AG10803 (cell line): Measurements from ENCODE around the gene SLC2A4.

Source experiments
- DNase-seq: peaks from one replicate; pipeline ENCODE4 v3.0.0; 2010; ENCODE audit warnings: low read depth
- H3K4me3 ChIP-seq: 2 replicates; pipeline ENCODE4 v1.5.1; 2011; ENCODE audit warnings: mild to moderate bottlenecking, low read length, control low read depth
- CTCF ChIP-seq: conservative IDR thresholded peaks from 2 replicates; pipeline ENCODE4 v1.5.1; 2011; ENCODE audit warnings: mild to moderate bottlenecking, low read length, control low read depth, inconsistent platforms

Gene SLC2A4

GRCh38 chr17:7256766-7257456 is 24.6 kb upstream of the SLC2A4 start:
- DNase-seq: no peak
- no peak for TF ChIP-seq CTCF

DNA sequence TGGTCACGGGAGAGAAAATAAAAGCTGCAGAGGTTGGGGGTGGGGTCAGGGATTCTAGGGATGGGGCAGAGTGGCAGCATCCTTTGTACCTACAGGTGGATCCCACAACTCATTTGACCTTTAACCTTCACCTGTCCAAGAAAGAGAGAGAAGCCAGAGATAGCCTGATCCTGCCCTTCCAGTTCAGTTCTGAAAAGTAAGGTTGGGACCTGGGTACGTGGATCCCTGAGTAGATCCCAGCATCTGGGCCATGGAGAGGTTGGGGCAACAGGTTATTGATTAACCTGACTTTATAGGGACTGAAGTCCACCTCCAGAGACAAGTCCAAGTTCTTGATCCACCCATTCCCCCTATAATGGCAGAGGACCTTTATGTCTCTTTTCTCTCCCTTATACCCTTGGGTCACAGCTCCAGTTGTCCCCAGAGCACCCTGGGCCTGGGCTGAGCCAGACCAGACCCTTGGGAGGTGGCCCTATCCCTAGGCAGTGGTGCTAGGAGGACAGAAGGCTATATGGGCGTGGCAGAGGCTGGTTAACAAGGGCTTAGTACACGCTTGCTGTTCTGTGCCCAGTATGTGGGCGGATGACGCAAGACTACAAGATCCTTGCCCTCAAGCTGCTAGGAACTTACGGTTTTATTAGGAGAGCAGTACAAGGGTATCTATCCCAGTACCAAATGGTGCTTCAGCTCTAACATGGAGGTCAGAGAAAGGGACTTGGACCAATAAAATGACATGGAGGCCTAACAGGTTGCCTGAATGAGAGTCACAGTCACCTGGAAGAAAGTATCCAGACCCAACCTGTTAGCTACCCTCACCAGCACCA is 22.6 kb upstream of the SLC2A4 start:
- no peak overlapping the region for H3K4me3 ChIP-seq
- TF ChIP-seq CTCF: no peak
- DNase-seq: peak; percentile 66

More at GRCh38 chr17:7256766-7257456, 24.6 kb upstream of the SLC2A4 start:
- no peak overlapping the region for H3K4me3 ChIP-seq

- H3K4me3 ChIP-seq: no peak overlapping the region
- no peak for DNase-seq
- no peak for TF ChIP-seq CTCF
Measured at GRCh38 chr17:7259555-7259889, 22.0 kb upstream of the SLC2A4 start.

- DNase-seq: no peak
- no peak for TF ChIP-seq CTCF
- H3K4me3 ChIP-seq: no peak overlapping the region
Measured at GRCh38 chr17:7260151-7260550, 21.4 kb upstream of the SLC2A4 start.

GRCh38 chr17:7260651-7261378 is 20.7 kb upstream of the SLC2A4 start:
- no peak for DNase-seq
- no peak for TF ChIP-seq CTCF
- peak overlapping the region; percentile 47 for H3K4me3 ChIP-seq

DNA sequence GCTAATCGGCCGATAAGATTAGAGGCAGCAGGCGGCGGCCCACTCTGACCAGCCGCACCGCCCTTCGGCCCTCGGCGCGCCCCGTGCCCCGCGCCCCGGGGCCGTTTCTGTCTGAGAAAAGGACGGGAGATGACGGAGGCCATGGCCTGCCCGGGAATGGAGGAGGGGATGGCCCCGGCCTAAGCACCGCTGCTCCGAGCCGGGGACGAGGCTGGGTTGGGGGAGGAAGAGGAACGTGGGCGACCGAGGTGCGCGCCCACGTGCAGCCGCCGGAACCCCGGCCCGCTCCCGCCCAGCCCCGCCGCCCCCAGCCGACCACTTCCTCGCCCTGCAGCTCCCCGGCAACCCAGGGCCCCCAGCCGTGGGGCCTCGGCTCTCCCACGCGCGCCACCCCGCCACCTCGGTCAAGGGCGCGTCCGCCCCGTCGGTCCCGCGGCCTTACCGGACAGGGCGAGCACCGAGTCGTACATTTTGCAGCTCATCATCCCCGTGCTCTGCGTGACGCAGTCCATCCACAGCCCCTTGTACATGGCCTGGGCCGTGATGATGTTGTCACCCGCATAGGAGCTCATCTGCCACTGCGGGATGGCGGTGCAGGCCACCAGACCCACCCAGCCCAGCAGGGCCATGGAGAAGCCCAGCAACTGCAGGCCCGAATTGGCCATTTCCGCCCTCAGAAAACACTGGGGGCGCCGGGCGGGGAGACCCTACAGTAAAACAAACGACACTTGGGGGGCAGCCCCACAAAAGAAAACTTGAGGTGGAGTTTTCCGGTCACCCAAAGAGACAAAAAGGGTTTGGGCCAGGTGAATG is 19.9 kb upstream of the SLC2A4 start:
- peak overlapping the region; percentile 47 for H3K4me3 ChIP-seq
- no peak for TF ChIP-seq CTCF
- DNase-seq: no peak
